Astrocyte of the spinal cord (primary cell): Measurements from ENCODE around the gene WIPF2.

Source experiments
- DNase-seq: peaks from one replicate; pipeline ENCODE4 v3.0.0; 2011; ENCODE audit warnings: low read depth, low spot score
- H3K4me3 ChIP-seq: 2 replicates; pipeline ENCODE4 v1.5.1; 2011; ENCODE audit warnings: low read depth, mild to moderate bottlenecking, low read length, moderate library complexity
- CTCF ChIP-seq: IDR thresholded peaks from 2 replicates; pipeline ENCODE4 v1.5.1; 2012; ENCODE audit warnings: low read depth, mild to moderate bottlenecking, low read length, inconsistent platforms
- in situ Hi-C: cut with HindIII; loops from 2 replicates; pipeline ENCODE4 v1.10.0; 2017; ENCODE audit warnings: low sequenced_read_pairs

Gene WIPF2

GRCh38 chr17:40264458-40265185 is 45.5 kb downstream of the WIPF2 start:
- no peak for TF ChIP-seq CTCF
- DNase-seq = no peak
- in situ Hi-C loops = no loop called here
- no peak overlapping the region for H3K4me3 ChIP-seq

- in situ Hi-C loops = no loop called here
- TF ChIP-seq CTCF = no peak
Measured at GRCh38 chr17:40265337-40265736, 46.2 kb downstream of the WIPF2 start.

GRCh38 chr17:40266882-40267281 is 47.8 kb downstream of the WIPF2 start:
- TF ChIP-seq CTCF = no peak
- H3K4me3 ChIP-seq = no peak overlapping the region
- no peak for DNase-seq
- in situ Hi-C loops = no loop called here

More at GRCh38 chr17:40265337-40265736, 46.2 kb downstream of the WIPF2 start:
- DNase-seq = no peak
- H3K4me3 ChIP-seq = no peak overlapping the region

- in situ Hi-C loops = no loop called here
Measured at GRCh38 chr17:40268141-40268712, 49.1 kb downstream of the WIPF2 start.

GRCh38 chr17:40278414-40278813 is 59.3 kb downstream of the WIPF2 start:
- no peak overlapping the region for H3K4me3 ChIP-seq
- DNase-seq = no peak
- in situ Hi-C loops = loop anchor here (25.0 kb wide), 1 partner anchor 91 kb away; the partner anchor contains the start of gene RAPGEFL1
- TF ChIP-seq CTCF = no peak

More at GRCh38 chr17:40268141-40268712, 49.1 kb downstream of the WIPF2 start:
- TF ChIP-seq CTCF = no peak
- no peak overlapping the region for H3K4me3 ChIP-seq
- DNase-seq = no peak

GRCh38 chr17:40279402-40279801 is 60.3 kb downstream of the WIPF2 start:
- no peak overlapping the region for H3K4me3 ChIP-seq
- DNase-seq = no peak
- in situ Hi-C loops = loop anchor here (25.0 kb wide), 1 partner anchor 92 kb away; the partner anchor contains the start of gene RAPGEFL1
- TF ChIP-seq CTCF = no peak
